OCI-LY1 (cell line): ENCODE data around the gene LCORL.
"Not testable (repeated sequence)": the region's sequence is repeated elsewhere in the genome, so short reads cannot be mapped to it uniquely, and the experiment has no call there.

Source experiments
- H2AFZ ChIP-seq: fragments of 200-600 bp; sonication (generic), shearing (Covaris generic); 2 replicates; pipeline ENCODE4 v1.6.0; 2014; ENCODE audit warnings: antibody characterized with exemption, mild to moderate bottlenecking, low read length
- H3F3A ChIP-seq: fragments of 200-600 bp; sonication (generic), shearing (Covaris generic); 2 replicates; pipeline ENCODE4 v1.6.0; 2014; ENCODE audit warnings: mild to moderate bottlenecking, antibody characterized with exemption, low read length, moderate library complexity; ENCODE audit not compliant: insufficient read depth
- H3K27ac ChIP-seq: fragments of 200-600 bp; sonication (generic); 2 replicates; pipeline ENCODE4 v1.5.1; 2014; ENCODE audit warnings: low read length, mixed run types, mild to moderate bottlenecking, low read depth; ENCODE audit not compliant: poor library complexity, severe bottlenecking
- H3K27me3 ChIP-seq: fragments of 200-600 bp; sonication (generic); 2 replicates; pipeline ENCODE4 v1.6.0; 2014; ENCODE audit warnings: antibody characterized with exemption, mild to moderate bottlenecking, low read length, moderate library complexity; ENCODE audit not compliant: insufficient read depth
- H3K36me3 ChIP-seq: fragments of 200-600 bp; sonication (generic); 2 replicates; pipeline ENCODE4 v1.6.1; 2014; ENCODE audit warnings: mild to moderate bottlenecking, antibody characterized with exemption, low read length, moderate library complexity, mixed read lengths; ENCODE audit not compliant: insufficient read depth
- H3K4me1 ChIP-seq: fragments of 200-600 bp; sonication (generic); 2 replicates; pipeline ENCODE4 v1.5.1; 2014; ENCODE audit warnings: mild to moderate bottlenecking, low read length, moderate library complexity; ENCODE audit not compliant: insufficient read depth, severe bottlenecking
- H3K4me2 ChIP-seq: fragments of 200-600 bp; sonication (generic), shearing (Covaris generic); 2 replicates; pipeline ENCODE4 v1.6.1; 2014; ENCODE audit warnings: low read length
- H3K4me3 ChIP-seq: fragments of 200-600 bp; sonication (generic); 2 replicates; pipeline ENCODE4 v1.5.1; 2014; ENCODE audit warnings: low read length, low read depth, mild to moderate bottlenecking, mixed read lengths; ENCODE audit not compliant: poor library complexity, severe bottlenecking
- H3K79me2 ChIP-seq: fragments of 200-600 bp; shearing (Covaris generic); 2 replicates; pipeline ENCODE4 v1.6.1; 2016; ENCODE audit warnings: mixed run types, low read length, mixed read lengths; ENCODE audit not compliant: insufficient read depth
- H3K9ac ChIP-seq: fragments of 200-600 bp; sonication (generic), shearing (Covaris generic); 2 replicates; pipeline ENCODE4 v1.6.1; 2014; ENCODE audit warnings: mild to moderate bottlenecking, low read length, mixed read lengths
- H3K9me2 ChIP-seq: fragments of 200-600 bp; sonication (generic), shearing (Covaris generic); 2 replicates; pipeline ENCODE4 v1.6.1; 2014; ENCODE audit warnings: low read depth, mild to moderate bottlenecking, low read length, mixed read lengths
- H3K9me3 ChIP-seq: fragments of 200-600 bp; shearing (Covaris generic); 2 replicates; pipeline ENCODE4 v1.6.1; 2014; ENCODE audit warnings: low read length, mixed read lengths
- H4K20me1 ChIP-seq: fragments of 200-600 bp; sonication (generic), shearing (Covaris generic); 2 replicates; pipeline ENCODE4 v1.6.0; 2016; ENCODE audit warnings: mild to moderate bottlenecking, low read length; ENCODE audit not compliant: insufficient read depth
- CTCF ChIP-seq: fragments of 200-600 bp; sonication (generic), shearing (Covaris generic); IDR thresholded peaks from 2 replicates; pipeline ENCODE4 v1.5.1; 2017; ENCODE audit warnings: mild to moderate bottlenecking, antibody characterized with exemption, low read length, moderate library complexity, mixed read lengths
- EZH2 ChIP-seq: fragments of 200-600 bp; sonication (generic), shearing (Covaris generic); IDR thresholded peaks from 2 replicates; pipeline ENCODE4 v1.8.0; 2017; ENCODE audit warnings: borderline replicate concordance, mixed run types, mild to moderate bottlenecking, antibody characterized with exemption, low read length, moderate library complexity, mixed read lengths

The LCORL gene

GRCh38 chr4:18041114-18041513 lies 19.6 kb upstream of the LCORL start:
- TF ChIP-seq CTCF (no peak), EZH2 (no peak)
- Histone ChIP-seq H3K9ac (no peak overlapping the region), H3F3A (no peaks in the 10 kb centered on the region), H3K9me2 (no peaks in the 10 kb centered on the region), H3K27me3 (no peaks in the 10 kb centered on the region), H3K79me2 (no peaks in the 10 kb centered on the region), H2AFZ (no peak overlapping the region), H3K4me2 (no peak overlapping the region), H3K36me3 (no peaks in the 10 kb centered on the region), H3K27ac (no peak overlapping the region), H3K4me1 (no peaks in the 10 kb centered on the region), H3K9me3 (no peaks in the 10 kb centered on the region), H3K4me3 (no peak overlapping the region), H4K20me1 (no peaks in the 10 kb centered on the region)

- Histone ChIP-seq H3K27me3 (no peaks in the 10 kb centered on the region), H3K9me2 (no peaks in the 10 kb centered on the region), H3K4me2 (no peak overlapping the region), H3K4me3 (no peak overlapping the region), H3K4me1 (no peaks in the 10 kb centered on the region), H3F3A (no peaks in the 10 kb centered on the region), H2AFZ (no peak overlapping the region), H3K36me3 (no peaks in the 10 kb centered on the region), H3K27ac (no peak overlapping the region), H3K79me2 (no peaks in the 10 kb centered on the region), H3K9me3 (no peaks in the 10 kb centered on the region), H4K20me1 (no peaks in the 10 kb centered on the region), H3K9ac (no peak overlapping the region)
- TF ChIP-seq CTCF: no peak
- TF ChIP-seq EZH2: no peak
Observed at GRCh38 chr4:18039113-18039512, 17.6 kb upstream of the LCORL start.

- not testable (repeated sequence) for H2AFZ ChIP-seq, H3K27ac ChIP-seq, H3K27me3 ChIP-seq, H3K36me3 ChIP-seq, H3K4me2 ChIP-seq, H3K4me1 ChIP-seq, H3K79me2 ChIP-seq, H4K20me1 ChIP-seq, H3K9me3 ChIP-seq, H3K9ac ChIP-seq, H3K9me2 ChIP-seq, H3K4me3 ChIP-seq, H3F3A ChIP-seq
Observed at GRCh38 chr4:18036369-18036768, 14.8 kb upstream of the LCORL start.

GRCh38 chr4:18034099-18034498 lies 12.5 kb upstream of the LCORL start:
- Histone ChIP-seq H3K36me3 (no peaks in the 10 kb centered on the region), H4K20me1 (no peaks in the 10 kb centered on the region), H3K9me3 (no peaks in the 10 kb centered on the region), H3F3A (no peaks in the 10 kb centered on the region), H3K9me2 (no peaks in the 10 kb centered on the region), H3K27ac (no peak overlapping the region), H2AFZ (no peak overlapping the region), H3K4me1 (no peaks in the 10 kb centered on the region), H3K9ac (no peak overlapping the region), H3K27me3 (no peaks in the 10 kb centered on the region), H3K4me3 (no peak overlapping the region), H3K4me2 (no peak overlapping the region), H3K79me2 (no peaks in the 10 kb centered on the region)
- no peak for TF ChIP-seq CTCF
- TF ChIP-seq EZH2: no peak
